ENCODE results near the gene VGLL3. TPM values are rescaled to one million over a fixed set of nuclear protein-coding genes. Genes with fewer than 3 reads are reported as not detected.

VGLL3 gene
- total RNA-seq, result 40.2 TPM
- long read RNA-seq, full-length matches to known transcripts, result 1 of 15 reads
- long read RNA-seq, partial matches to known transcripts, result 6 of 15 reads
- long read RNA-seq, other reads (novel, unspliced or antisense), result 8 of 15 reads

GRCh38 chr3:86990734-86991481, at the start of gene VGLL3:
Gene VGLL3, minus strand, starts transcription at chr3:86991149. Its CDS starts 406 bp downstream, at chr3:86990743.
- Histone ChIP-seq H3K9me3 (no peaks in the 10 kb centered on the region), H3K4me1 (peaks cover 5% of the 10 kb centered on the region), H3K27me3 (ENCODE audit: low read depth) (peaks cover 13% of the 10 kb centered on the region), H3K36me3 (no peaks in the 10 kb centered on the region), H3K27ac (peak within 1 kb of the TSS; percentile 78), H3K4me3 (peak within 1 kb of the TSS; percentile 59)
- intact Hi-C loops (cut with DNase I), result no loop called here
- peak; percentile 18 for TF ChIP-seq CTCF (IDR thresholded peaks at IDR 0.05)
- DNase-seq (peak; percentile 77), ATAC-seq (peak; percentile 90 to 93)

GRCh38 chr3:87037652-87038051, 46.7 kb upstream of the VGLL3 start:
- no peaks in the 10 kb centered on the region for H3K36me3 ChIP-seq
- no peaks in the 10 kb centered on the region for H3K27me3 ChIP-seq (ENCODE audit: low read depth)
- DNase-seq (no peak), ATAC-seq (no peak)
- H3K9me3 ChIP-seq, result no peaks in the 10 kb centered on the region
- no peak overlapping the region for H3K27ac ChIP-seq
- intact Hi-C loops (cut with DNase I), result no loop called here
- H3K4me3 ChIP-seq, result no peak overlapping the region
- TF ChIP-seq CTCF (IDR thresholded peaks at IDR 0.05), result no peak
- H3K4me1 ChIP-seq, result no peaks in the 10 kb centered on the region

GRCh38 chr3:87036671-87037070, 45.7 kb upstream of the VGLL3 start:
- no peak for DNase-seq
- H3K4me1 ChIP-seq, result no peaks in the 10 kb centered on the region
- no peaks in the 10 kb centered on the region for H3K27me3 ChIP-seq (ENCODE audit: low read depth)
- ATAC-seq, result no peak
- no peaks in the 10 kb centered on the region for H3K36me3 ChIP-seq
- no peak for TF ChIP-seq CTCF (IDR thresholded peaks at IDR 0.05)
- no peak overlapping the region for H3K27ac ChIP-seq
- intact Hi-C loops (cut with DNase I), result no loop called here
- H3K4me3 ChIP-seq, result no peak overlapping the region
- no peaks in the 10 kb centered on the region for H3K9me3 ChIP-seq

GRCh38 chr3:87035339-87035738, 44.4 kb upstream of the VGLL3 start:
- no peak for DNase-seq
- Histone ChIP-seq H3K9me3 (no peaks in the 10 kb centered on the region), H3K27me3 (ENCODE audit: low read depth) (no peaks in the 10 kb centered on the region), H3K36me3 (no peaks in the 10 kb centered on the region), H3K27ac (no peak overlapping the region), H3K4me1 (no peaks in the 10 kb centered on the region), H3K4me3 (no peak overlapping the region)
- TF ChIP-seq CTCF (IDR thresholded peaks at IDR 0.05), result no peak
- ATAC-seq, result no peak
- intact Hi-C loops (cut with DNase I), result no loop called here

GRCh38 chr3:87033205-87033604, 42.3 kb upstream of the VGLL3 start:
- no peak for TF ChIP-seq CTCF (IDR thresholded peaks at IDR 0.05)
- Histone ChIP-seq H3K4me1 (no peaks in the 10 kb centered on the region), H3K27ac (no peak overlapping the region), H3K36me3 (no peaks in the 10 kb centered on the region), H3K4me3 (no peak overlapping the region), H3K9me3 (no peaks in the 10 kb centered on the region), H3K27me3 (ENCODE audit: low read depth) (no peaks in the 10 kb centered on the region)
- no peak for ATAC-seq
- no peak for DNase-seq
- intact Hi-C loops (cut with DNase I), result no loop called here
